ENCODE data around the gene PTK7. TPM values are rescaled to one million over a fixed set of nuclear protein-coding genes. Genes with fewer than 3 reads are reported as not detected.

Gene PTK7
- total and polyA plus RNA-seq, 2 donors (not counting 3 experiments of a cell fraction or from before 2014, with no cell fraction given) = 41.9 to 65.6 TPM

- Histone ChIP-seq H3K36me3 (ENCODE audit: control insufficient read depth in 2 of 2, extremely low read depth in 1 of 2, insufficient read depth in 2 of 2, low read length in 2 of 2) (peaks cover 0 to 4% of the 10 kb centered on the region in 2 experiments), H3K4me3 (replicated peaks in 1 of 3; ENCODE audit: insufficient read depth in 1 of 3, low read depth in 1 of 3, low read length in 3 of 3) (no peak overlapping the region), H3K4me1 (ENCODE audit: control insufficient read depth, extremely low read depth, insufficient read depth, low read length) (peaks cover 15% of the 10 kb centered on the region), H4K20me1 (replicated peaks; ENCODE audit: control insufficient read depth, extremely low read depth, insufficient read depth, low read length) (no peaks in the 10 kb centered on the region), H3K9me1 (replicated peaks; ENCODE audit: control insufficient read depth, extremely low read depth, insufficient read depth, low read length) (no peaks in the 10 kb centered on the region), H3K27me3 (ENCODE audit: control insufficient read depth in 2 of 2, insufficient read depth in 2 of 2, low read length in 2 of 2) (no peaks in the 10 kb centered on the region), H3K79me2 (ENCODE audit: control insufficient read depth, insufficient read depth, low read length) (peaks cover 12% of the 10 kb centered on the region), H3K4me2 (ENCODE audit: insufficient read depth, low read length) (no peak overlapping the region), H3K9me3 (replicated peaks; ENCODE audit: control insufficient read depth, insufficient read depth, low read length) (no peaks in the 10 kb centered on the region), H2AFZ (ENCODE audit: low read depth, low read length) (no peak overlapping the region), H3K9ac (replicated peaks; ENCODE audit: extremely low read depth, insufficient read depth, low read length) (no peak overlapping the region), H3K27ac (ENCODE audit: insufficient read depth, low read depth, low read length) (no peak overlapping the region)
- dilution Hi-C loops (cut with MboI; ENCODE audit: extremely low pct_ligation_motif_present, low sequenced_read_pairs) = no loop called here
- intact Hi-C loops (cut with micrococcal nuclease) = no loop called here
- CTCF ChIA-PET = no interaction called here
- FAIRE-seq (no peak), DNase-seq (ENCODE audit: low read depth, low spot score) (no peak)
- POLR2A ChIA-PET = no interaction called here
- TF ChIP-seq JUN (IDR thresholded peaks at IDR 0.05; ENCODE audit: borderline replicate concordance, insufficient read depth, insufficient read length, low read depth) = no peak
- no peak for TF ChIP-seq EZH2 (IDR thresholded peaks at IDR 0.05; ENCODE audit: borderline replicate concordance, low read depth, low read length, severe bottlenecking)
- no peak for TF ChIP-seq POLR2A (IDR thresholded peaks at IDR 0.05; ENCODE audit: low read depth, low read length)
- no peak for TF ChIP-seq MYC (IDR thresholded peaks at IDR 0.05; ENCODE audit: low read depth, low read length)
- no peak for TF ChIP-seq POLR2AphosphoS5 (IDR thresholded peaks at IDR 0.05; ENCODE audit: insufficient read depth, low read depth, low read length)
- no peak for TF ChIP-seq MAX (IDR thresholded peaks at IDR 0.05; ENCODE audit: insufficient read depth, insufficient read length)
- TF ChIP-seq GATA2 (IDR thresholded peaks at IDR 0.05; ENCODE audit: insufficient read depth, insufficient read length, low read depth, low read length) = no peak
- TF ChIP-seq CTCF (IDR thresholded peaks at IDR 0.05; ENCODE audit: extremely low read depth in 1 of 2, insufficient read depth in 1 of 2, low read depth in 1 of 2, low read length in 2 of 2) = no peak
- no peak for TF ChIP-seq FOS (IDR thresholded peaks at IDR 0.05; ENCODE audit: borderline replicate concordance, insufficient read depth, low read length)
- no TSS peak for BruUV-seq (replicated peaks)
These were observed 13.3 kb upstream of the PTK7 start for GRCh38 chr6:43062818-43063217.
